IMR-90 (cell line): ENCODE measurements around the gene ATG9A. TPM values are rescaled to one million over a fixed set of nuclear protein-coding genes. Genes with fewer than 3 reads are reported as not detected.

ENCODE experiments used
- ATAC-seq: fragments of 200-7000 bp; cut with Tn5 transposase; 2 replicates; pipeline ENCODE4 v1.9.1; 2020; ENCODE audit warnings: low read depth, mild to moderate bottlenecking, moderate library complexity
- BruUV-seq: library from RNA; stranded (reverse); fragments of 400-500 nt; replicated peaks from 2 replicates; lab custom pipeline; 2021; lab: Mats Ljungman, UMichigan
- CTCF ChIA-PET: fragments of 300-600 bp; formaldehyde crosslinking; extraction: SDS; loops from one replicate; lab custom pipeline; 2021; ENCODE audit warnings: antibody characterized with exemption; lab: Yijun Ruan, JAX
- POLR2A ChIA-PET: fragments of 300-600 bp; sonication (Branson Sonifier 250); formaldehyde crosslinking; loops from one replicate; lab custom pipeline; 2022; ENCODE audit warnings: antibody characterized with exemption; ENCODE audit not compliant: unreplicated experiment; lab: Charles Lee
- DNase-seq: peaks from one replicate; pipeline ENCODE4 v3.0.0; 2013
- H2AFZ ChIP-seq: replicated peaks from 2 replicates; pipeline ENCODE3; 2013; ENCODE audit warnings: low read length, mild to moderate bottlenecking; ENCODE audit not compliant: poor library complexity
- H2AK5ac ChIP-seq: 2 replicates; pipeline ENCODE4 v1.6.1; 2013; ENCODE audit warnings: low read depth, low read length, inconsistent platforms
- H2AK9ac ChIP-seq: replicated peaks from 2 replicates; pipeline ENCODE3; 2013; ENCODE audit warnings: mild to moderate bottlenecking, low read depth, low read length, moderate library complexity; ENCODE audit not compliant: poor library complexity
- H2BK120ac ChIP-seq: 2 replicates; pipeline ENCODE4 v1.6.1; 2013; ENCODE audit warnings: low read depth, low read length, inconsistent platforms
- H2BK15ac ChIP-seq: 3 replicates; pipeline ENCODE4 v1.6.1; 2013; ENCODE audit warnings: low read depth, low read length, inconsistent platforms
- H2BK20ac ChIP-seq: 2 replicates; pipeline ENCODE4 v1.6.1; 2013; ENCODE audit warnings: low read depth, mild to moderate bottlenecking, inconsistent platforms, low read length, moderate library complexity
- H2BK5ac ChIP-seq: 2 replicates; pipeline ENCODE4 v1.6.1; 2013; ENCODE audit warnings: mild to moderate bottlenecking, low read depth, low read length, inconsistent platforms; ENCODE audit not compliant: poor library complexity, severe bottlenecking
- H3K14ac ChIP-seq: replicated peaks from 2 replicates; pipeline ENCODE4 v1.6.1; 2013; ENCODE audit warnings: low read depth, low read length, inconsistent platforms
- H3K18ac ChIP-seq: 2 replicates; pipeline ENCODE4 v1.6.1; 2013; ENCODE audit warnings: low read depth, low read length, control low read depth
- H3K23ac ChIP-seq: 2 replicates; pipeline ENCODE4 v1.6.1; 2013; ENCODE audit warnings: low read depth, low read length, inconsistent platforms
- H3K27ac ChIP-seq: 2 replicates; pipeline ENCODE4 v1.5.1; 2013; ENCODE audit warnings: mild to moderate bottlenecking, control low read depth, low read length; ENCODE audit not compliant: insufficient read depth
- H3K27me3 ChIP-seq: 2 replicates; pipeline ENCODE4 v1.6.1; 2013; ENCODE audit warnings: low read length; ENCODE audit not compliant: control insufficient read depth, insufficient read depth
- H3K36me3 ChIP-seq: 2 replicates; pipeline ENCODE4 v1.6.1; 2013; ENCODE audit warnings: low read length, mixed read lengths; ENCODE audit not compliant: control insufficient read depth, insufficient read depth
- H3K4ac ChIP-seq: 2 replicates; pipeline ENCODE4 v1.6.1; 2013; ENCODE audit warnings: low read depth, low read length, inconsistent platforms
- H3K4me1 ChIP-seq: 2 replicates; pipeline ENCODE4 v1.6.1; 2013; ENCODE audit warnings: low read length, mixed read lengths; ENCODE audit not compliant: control insufficient read depth, insufficient read depth
- H3K4me2 ChIP-seq: 2 replicates; pipeline ENCODE4 v1.6.1; 2013; ENCODE audit warnings: low read depth, mild to moderate bottlenecking, control low read depth, low read length, moderate library complexity
- H3K4me3 ChIP-seq: 2 replicates; pipeline ENCODE4 v1.5.1; 2013; ENCODE audit warnings: low read depth, mild to moderate bottlenecking, control low read depth, low read length, moderate library complexity; ENCODE audit not compliant: insufficient read depth
- H3K56ac ChIP-seq: 2 replicates; pipeline ENCODE4 v1.6.1; 2013; ENCODE audit warnings: low read length, inconsistent platforms; ENCODE audit not compliant: insufficient read depth; ENCODE audit errors: extremely low read depth
- H3K79me1 ChIP-seq, 2 experiments: 2 replicates each; pipeline ENCODE4 v1.6.1; 2013; ENCODE audit warnings: low read length in 2 of 2, inconsistent platforms in 1 of 2, low read depth in 1 of 2
- H3K9ac ChIP-seq: 2 replicates; pipeline ENCODE4 v1.6.1; 2013; ENCODE audit warnings: low read depth, low read length, control low read depth
- H3K9me1 ChIP-seq: 2 replicates; pipeline ENCODE4 v1.6.1; 2013; ENCODE audit warnings: low read length, inconsistent platforms; ENCODE audit not compliant: insufficient read depth
- H3K9me3 ChIP-seq: 2 replicates; pipeline ENCODE4 v1.6.1; 2013; ENCODE audit warnings: low read length; ENCODE audit not compliant: control insufficient read depth, insufficient read depth
- H4K20me1 ChIP-seq: 2 replicates; pipeline ENCODE4 v1.6.1; 2013; ENCODE audit warnings: low read length, inconsistent platforms; ENCODE audit not compliant: insufficient read depth
- H4K5ac ChIP-seq: 2 replicates; pipeline ENCODE4 v1.6.1; 2013; ENCODE audit warnings: mild to moderate bottlenecking, low read depth, low read length, control low read depth
- H4K8ac ChIP-seq, 2 experiments: 2 replicates each; pipeline ENCODE4 v1.6.1; 2013; ENCODE audit warnings: low read depth in 2 of 2, low read length in 2 of 2, control low read depth in 1 of 2, inconsistent platforms in 1 of 2
- H4K91ac ChIP-seq: 2 replicates; pipeline ENCODE4 v1.6.1; 2013; ENCODE audit warnings: low read depth, low read length, inconsistent platforms; ENCODE audit not compliant: insufficient read depth
- POLR2A ChIP-seq: IDR thresholded peaks from 2 replicates; pipeline ENCODE4 v1.6.1; 2012; ENCODE audit warnings: mild to moderate bottlenecking, low read depth, low read length
- USF2 ChIP-seq: fragments of 150-350 bp; IDR thresholded peaks from 2 replicates; pipeline ENCODE4 v1.6.1; 2017; ENCODE audit warnings: mild to moderate bottlenecking, antibody characterized with exemption, low read length, low read depth
- WGBS, 2 experiments: methylation state at CpG; one replicate each; pipeline versions ENCODE4 v1.1.5 to v1.1.7; 2013; ENCODE audit warnings: missing lambda C conversion rate in 2 of 2; ENCODE audit not compliant: insufficient read length in 1 of 2; ENCODE audit errors: extremely low coverage in 2 of 2; 5-methylcytosine and 5-hydroxymethylcytosine counted together
- dilution Hi-C: fragments of 300-500 bp; cut with HindIII; formaldehyde crosslinking; loops from one replicate; pipeline ENCODE4 v1.14.3; 2018; ENCODE audit warnings: low sequenced_read_pairs; ENCODE audit not compliant: unreplicated experiment
- in situ Hi-C: fragments of 300-500 bp; cut with MboI; formaldehyde crosslinking; loops from 3 replicates; pipeline ENCODE4 v1.14.3; 2019; ENCODE audit warnings: low sequenced_read_pairs, inconsistent platforms, mixed read lengths
- intact Hi-C: fragments of 100-400 bp; cut with micrococcal nuclease; formaldehyde crosslinking; loops from 2 replicates; pipeline ENCODE4 v1.10.0; 2022
- polyA plus RNA-seq, 3 experiments: library from polyadenylated mRNA; depleted of rRNA; stranded (reverse); fragments of >200 nt; gene quantifications; 2 replicates each; pipeline ENCODE4 v1.2.3, GENCODE V29; 2012; ENCODE audit warnings: low replicate concordance in 1 of 3
- total RNA-seq: library from RNA; depleted of rRNA; stranded (reverse); fragments of >200 nt; gene quantifications from 2 replicates; pipeline ENCODE4 v1.2.3, GENCODE V29; 2012

The ATG9A gene
- total and polyA plus RNA-seq, 2 of the 4 experiments (the other 2 are of a cell fraction), result 35.1 to 58.3 TPM

DNA sequence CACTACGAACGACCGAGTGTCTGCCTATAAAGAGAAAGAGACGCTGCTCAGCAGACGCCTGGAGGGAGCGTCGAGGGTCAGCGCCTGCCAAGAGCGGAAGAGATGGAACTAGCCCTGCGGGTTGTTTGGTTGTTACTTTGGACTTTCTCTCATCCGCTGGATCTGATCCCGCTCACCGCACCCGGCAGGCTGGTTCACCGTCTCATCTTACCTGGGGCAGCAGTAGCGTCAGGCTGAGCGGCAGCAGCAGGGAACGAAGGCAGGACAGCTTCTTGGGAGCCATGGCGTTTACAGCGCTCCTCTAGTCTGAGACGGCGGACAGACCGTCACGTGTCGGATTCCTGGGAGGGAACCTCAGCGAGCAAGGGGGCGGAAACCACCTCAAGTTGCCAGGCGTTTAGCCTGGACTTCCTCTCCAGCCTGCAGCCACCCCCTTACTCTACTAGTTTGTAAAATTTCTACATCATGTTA lies 13.9 kb upstream of the ATG9A start:
- Histone ChIP-seq H3K27me3 (no peaks in the 10 kb centered on the region), H2BK120ac (no peak overlapping the region), H3K4me3 (no peak overlapping the region), H2AK9ac (peak overlapping the region; percentile 50), H2AFZ (peak overlapping the region; percentile 75), H4K8ac (peak overlapping the region in 1 of 2 experiments; percentile 57; a peak in 2 of 4 replicates), H3K9me3 (no peaks in the 10 kb centered on the region), H3K23ac (no peak overlapping the region), H4K5ac (no peak overlapping the region), H3K79me1 (peaks cover 23 to 40% of the 10 kb centered on the region in 2 experiments), H2BK5ac (no peak overlapping the region), H2BK15ac (no peak overlapping the region), H2AK5ac (no peak overlapping the region), H3K4me2 (no peak overlapping the region), H4K91ac (no peak overlapping the region), H3K9ac (no peak overlapping the region), H3K18ac (no peak overlapping the region), H4K20me1 (no peaks in the 10 kb centered on the region), H3K56ac (no peak overlapping the region), H3K36me3 (peaks cover 15% of the 10 kb centered on the region; the same call in 1 of the 2 replicates), H3K14ac (no peak overlapping the region), H2BK20ac (no peak overlapping the region), H3K27ac (no peak overlapping the region), H3K9me1 (peaks cover 26% of the 10 kb centered on the region), H3K4me1 (peaks cover 7% of the 10 kb centered on the region), H3K4ac (no peak overlapping the region)
- ATAC-seq, result no peak
- CTCF ChIA-PET, result interaction anchor here (3.0 kb wide), 1 partner anchor 52 kb away, joined by 14 read pairs; no protein-coding TSS in a partner anchor
- in situ Hi-C loops, result no loop called here
- BruUV-seq, result no TSS peak
- dilution Hi-C loops, result no loop called here
- DNase-seq, result no peak
- intact Hi-C loops, result no loop called here
- TF ChIP-seq POLR2A (no peak), USF2 (peak; percentile 56; the same call in 1 of the 2 replicates)
- WGBS, 2 experiments, result 47% methylated on average over 24 of the region's 28 CpGs; no CpG with 5 or more reads in 1 of the 2 experiments
- POLR2A ChIA-PET, result no interaction called here
